ENCODE measurements around the gene SSH2. TPM values are rescaled to one million over a fixed set of nuclear protein-coding genes. Genes with fewer than 3 reads are reported as not detected.

The SSH2 gene
- total RNA-seq, 1 experiment from 2014 or later = 45.1 TPM

DNA sequence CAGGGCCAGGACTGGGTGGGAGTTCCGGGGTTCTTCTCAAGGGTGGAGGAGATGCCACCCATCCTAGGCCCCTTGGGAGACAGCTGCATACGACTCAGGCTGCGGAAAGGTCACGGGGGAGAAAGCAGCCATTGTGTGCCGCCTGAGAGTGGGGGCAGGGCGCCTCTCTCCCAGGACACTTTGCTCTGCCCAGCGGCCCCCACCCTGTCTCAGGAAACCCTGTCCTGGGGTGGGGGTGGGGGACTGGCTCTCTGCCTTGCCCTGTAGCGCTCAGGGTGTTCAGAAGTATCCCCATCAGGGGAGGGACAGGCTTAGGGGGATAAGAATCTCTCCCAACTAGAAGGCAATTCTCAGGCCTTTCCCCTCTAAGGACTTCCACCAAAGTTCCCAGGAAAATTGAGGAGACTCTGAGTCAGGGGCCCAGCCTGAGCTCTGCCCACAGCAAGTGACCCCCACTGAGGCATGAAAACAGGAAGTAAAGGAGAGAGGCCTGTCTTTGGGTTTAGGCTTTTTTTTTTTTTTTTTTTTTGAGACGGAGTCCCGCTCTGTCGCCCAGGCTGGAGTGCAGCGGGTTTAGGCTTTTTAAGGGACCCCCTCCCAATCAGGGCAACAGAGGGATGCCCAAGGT lies 345.5 kb downstream of the SSH2 start:
- H3K4me1 ChIP-seq (replicated peaks; ENCODE audit: insufficient read depth) = peaks cover 13% of the 10 kb centered on the region; the same call in 1 of the 2 replicates
- no peaks in the 10 kb centered on the region for H3K27me3 ChIP-seq (ENCODE audit: insufficient read depth, low read depth)
- no peak overlapping the region for H3K4me3 ChIP-seq
- ChIA-PET CTCF (no interaction called here), POLR2A (ENCODE audit: unreplicated experiment) (no interaction called here)
- no peaks in the 10 kb centered on the region for H3F3A ChIP-seq (ENCODE audit: insufficient read depth, low read depth)
- no peaks in the 10 kb centered on the region for H3K9me2 ChIP-seq (ENCODE audit: insufficient read depth)
- intact Hi-C loops (cut with micrococcal nuclease; ENCODE audit: unreplicated experiment) = no loop called here
- no peak overlapping the region for H3K4me2 ChIP-seq
- no peak overlapping the region for H3K27ac ChIP-seq
- no peak overlapping the region for H2AFZ ChIP-seq
- no peaks in the 10 kb centered on the region for H3K9me3 ChIP-seq (ENCODE audit: insufficient read depth, low read depth)
- DNase-seq = peak in 1 of 2 experiments; percentile 3
- peaks cover 48% of the 10 kb centered on the region for H3K79me2 ChIP-seq (ENCODE audit: low read depth)
- TF ChIP-seq, protein P1, sequence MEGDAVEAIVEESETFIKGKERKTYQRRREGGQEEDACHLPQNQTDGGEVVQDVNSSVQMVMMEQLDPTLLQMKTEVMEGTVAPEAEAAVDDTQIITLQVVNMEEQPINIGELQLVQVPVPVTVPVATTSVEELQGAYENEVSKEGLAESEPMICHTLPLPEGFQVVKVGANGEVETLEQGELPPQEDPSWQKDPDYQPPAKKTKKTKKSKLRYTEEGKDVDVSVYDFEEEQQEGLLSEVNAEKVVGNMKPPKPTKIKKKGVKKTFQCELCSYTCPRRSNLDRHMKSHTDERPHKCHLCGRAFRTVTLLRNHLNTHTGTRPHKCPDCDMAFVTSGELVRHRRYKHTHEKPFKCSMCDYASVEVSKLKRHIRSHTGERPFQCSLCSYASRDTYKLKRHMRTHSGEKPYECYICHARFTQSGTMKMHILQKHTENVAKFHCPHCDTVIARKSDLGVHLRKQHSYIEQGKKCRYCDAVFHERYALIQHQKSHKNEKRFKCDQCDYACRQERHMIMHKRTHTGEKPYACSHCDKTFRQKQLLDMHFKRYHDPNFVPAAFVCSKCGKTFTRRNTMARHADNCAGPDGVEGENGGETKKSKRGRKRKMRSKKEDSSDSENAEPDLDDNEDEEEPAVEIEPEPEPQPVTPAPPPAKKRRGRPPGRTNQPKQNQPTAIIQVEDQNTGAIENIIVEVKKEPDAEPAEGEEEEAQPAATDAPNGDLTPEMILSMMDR (conservative IDR thresholded peaks at IDR 0.05) = no peak
- no peak for TF ChIP-seq EZH2 (IDR thresholded peaks at IDR 0.05; ENCODE audit: low read depth)
- H4K20me1 ChIP-seq (ENCODE audit: insufficient read depth) = peaks cover 14% of the 10 kb centered on the region
- BruUV-seq (replicated peaks) = no TSS peak
- H3K36me3 ChIP-seq (ENCODE audit: low read depth) = no peaks in the 10 kb centered on the region

DNA sequence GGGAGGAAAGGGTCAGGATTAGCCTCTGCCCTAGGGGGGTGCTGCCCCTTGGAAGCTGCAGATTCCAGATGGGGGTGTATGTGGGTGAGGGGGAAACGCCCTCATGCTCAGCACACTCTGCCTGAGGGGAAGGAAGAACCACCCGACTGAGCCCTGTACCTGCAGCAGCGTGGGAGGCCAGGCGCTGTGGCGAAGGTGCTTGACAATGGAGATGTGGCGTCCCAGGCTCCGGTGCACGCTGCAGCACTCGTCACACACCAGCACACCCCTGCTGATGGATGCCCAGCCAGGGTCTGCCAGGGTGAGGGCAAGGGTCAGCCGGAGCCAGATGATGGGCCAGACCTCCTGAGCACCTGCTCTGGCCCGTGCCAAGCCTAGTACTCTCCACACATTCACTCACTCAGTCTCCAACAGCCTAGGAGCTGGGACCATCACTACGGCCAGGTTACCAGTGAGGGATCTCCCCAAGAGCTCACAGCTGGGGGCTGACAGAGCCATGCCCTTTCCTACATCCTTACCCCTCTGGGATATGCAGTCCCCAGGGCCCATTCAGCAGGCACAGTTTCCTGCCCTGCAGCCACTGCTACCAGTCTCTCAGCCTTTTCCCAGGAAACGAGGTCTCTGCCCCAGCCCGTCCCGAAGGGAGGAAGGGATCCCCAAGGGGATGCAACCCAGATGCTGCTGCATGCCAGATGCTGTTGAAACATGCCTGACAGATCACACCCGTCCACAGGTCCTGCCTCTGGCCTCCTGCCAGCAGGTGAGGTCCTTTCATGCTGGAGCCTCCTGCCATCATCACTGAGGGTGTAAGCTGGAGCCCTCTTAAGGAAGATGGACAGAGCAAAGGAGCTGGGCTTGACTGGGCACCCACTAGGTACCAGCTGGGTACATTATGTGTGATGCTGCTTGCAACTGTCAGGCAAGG lies 346.4 kb downstream of the SSH2 start:
- POLR2A ChIA-PET (ENCODE audit: unreplicated experiment) = interaction anchor here (0.5 kb wide), 1 partner anchor 109 kb away, joined by 8 read pairs; no protein-coding TSS in a partner anchor

DNA sequence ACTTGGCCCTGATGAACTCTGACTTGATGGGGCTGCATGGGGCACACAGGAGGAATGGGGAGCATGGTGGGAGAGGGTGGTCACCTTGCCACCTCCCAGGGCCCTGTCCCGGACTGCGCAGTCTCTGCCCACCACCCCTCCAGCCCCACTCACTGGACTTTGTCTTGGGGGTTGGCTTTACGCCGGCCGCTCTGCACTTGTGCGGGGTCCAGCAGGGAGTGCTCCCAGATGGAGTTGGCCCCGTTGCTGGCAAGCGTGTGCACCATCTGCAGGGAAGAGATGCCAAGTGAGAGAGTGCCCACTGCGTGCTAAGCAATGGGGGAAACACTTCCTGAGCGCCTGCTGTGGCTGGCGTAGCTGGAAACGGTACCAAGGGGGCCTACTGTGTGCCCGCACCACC lies 347.3 kb downstream of the SSH2 start:
- Histone ChIP-seq H3K4me3 (no peak overlapping the region), H2AFZ (no peak overlapping the region), H3K27me3 (ENCODE audit: insufficient read depth, low read depth) (no peaks in the 10 kb centered on the region), H3K9me3 (ENCODE audit: insufficient read depth, low read depth) (no peaks in the 10 kb centered on the region), H3K27ac (no peak overlapping the region), H3K9me2 (ENCODE audit: insufficient read depth) (no peaks in the 10 kb centered on the region), H3K4me2 (no peak overlapping the region), H3K79me2 (ENCODE audit: low read depth) (peaks cover 36% of the 10 kb centered on the region), H4K20me1 (ENCODE audit: insufficient read depth) (peaks cover 11% of the 10 kb centered on the region), H3K4me1 (replicated peaks; ENCODE audit: insufficient read depth) (peaks cover 9% of the 10 kb centered on the region; the same call in 1 of the 2 replicates), H3F3A (ENCODE audit: insufficient read depth, low read depth) (no peaks in the 10 kb centered on the region), H3K36me3 (ENCODE audit: low read depth) (no peaks in the 10 kb centered on the region)
- CTCF ChIA-PET = interaction anchor here (0.6 kb wide), 1 partner anchor 439 kb away, joined by 3 read pairs; no protein-coding TSS in a partner anchor
- TF ChIP-seq EZH2 (IDR thresholded peaks at IDR 0.05; ENCODE audit: low read depth) = no peak
- TF ChIP-seq, protein P1 (conservative IDR thresholded peaks at IDR 0.05) = no peak
- DNase-seq = peak in 1 of 2 experiments; percentile 12
- POLR2A ChIA-PET (ENCODE audit: unreplicated experiment) = interaction anchor here (0.5 kb wide), 1 partner anchor 109 kb away, joined by 8 read pairs; no protein-coding TSS in a partner anchor
- BruUV-seq (replicated peaks) = no TSS peak
- intact Hi-C loops (cut with micrococcal nuclease; ENCODE audit: unreplicated experiment) = no loop called here

More for the DNA sequence above, 346.4 kb downstream of the SSH2 start:
- H3K79me2 ChIP-seq (ENCODE audit: low read depth) = peaks cover 44% of the 10 kb centered on the region
- no TSS peak for BruUV-seq (replicated peaks)
- CTCF ChIA-PET = no interaction called here
- H3K27me3 ChIP-seq (ENCODE audit: insufficient read depth, low read depth) = no peaks in the 10 kb centered on the region
- H3K4me3 ChIP-seq = no peak overlapping the region
- H3K36me3 ChIP-seq (ENCODE audit: low read depth) = no peaks in the 10 kb centered on the region
- no peaks in the 10 kb centered on the region for H3K9me3 ChIP-seq (ENCODE audit: insufficient read depth, low read depth)
- H3K9me2 ChIP-seq (ENCODE audit: insufficient read depth) = no peaks in the 10 kb centered on the region
- H3F3A ChIP-seq (ENCODE audit: insufficient read depth, low read depth) = no peaks in the 10 kb centered on the region
- H4K20me1 ChIP-seq (ENCODE audit: insufficient read depth) = peaks cover 14% of the 10 kb centered on the region
- no peak overlapping the region for H2AFZ ChIP-seq
- TF ChIP-seq, protein P1 (conservative IDR thresholded peaks at IDR 0.05) = no peak
- no peak for TF ChIP-seq EZH2 (IDR thresholded peaks at IDR 0.05; ENCODE audit: low read depth)
- H3K4me2 ChIP-seq = no peak overlapping the region
- intact Hi-C loops (cut with micrococcal nuclease; ENCODE audit: unreplicated experiment) = no loop called here
- no peak overlapping the region for H3K27ac ChIP-seq
- DNase-seq = no peak
- peaks cover 13% of the 10 kb centered on the region; the same call in 1 of the 2 replicates for H3K4me1 ChIP-seq (replicated peaks; ENCODE audit: insufficient read depth)
